ENCODE results near the gene GAS6.

Gene GAS6

DNA sequence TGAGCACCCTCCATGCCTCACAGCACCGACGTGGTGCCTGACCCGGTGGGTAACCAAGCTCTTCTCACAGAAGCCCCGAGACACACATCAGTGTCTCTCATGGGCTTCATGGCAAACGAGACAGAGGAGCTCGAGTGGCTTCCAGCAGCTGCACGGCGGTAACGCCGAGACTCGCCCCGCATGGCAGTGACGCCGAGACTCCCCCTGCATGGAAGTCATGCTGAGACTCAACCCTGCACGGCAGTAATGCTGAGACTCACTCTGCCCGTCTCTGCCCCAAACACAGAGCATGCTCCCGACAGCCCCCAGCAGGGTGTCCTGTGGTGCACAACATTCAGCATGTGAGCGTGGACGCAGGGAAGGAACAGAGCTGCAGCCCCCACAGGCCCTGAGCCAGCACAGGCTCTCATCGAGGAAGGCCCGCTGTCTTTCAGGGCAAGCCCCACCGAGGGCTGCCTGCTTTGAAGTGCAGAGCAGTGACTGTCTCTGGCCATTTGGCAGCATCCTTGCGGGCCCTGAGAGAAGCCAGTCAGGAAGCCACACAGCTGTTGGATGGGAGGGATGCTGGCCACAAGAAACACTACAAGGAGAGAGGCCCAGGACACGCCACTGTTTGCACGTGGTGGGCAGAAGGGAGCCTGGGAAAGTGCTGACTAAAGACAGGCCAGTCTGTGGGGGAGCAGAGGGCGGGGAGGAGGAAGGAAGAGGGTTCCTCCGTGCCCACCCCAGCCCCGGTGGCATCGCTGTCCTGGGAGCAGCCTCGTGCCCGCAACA, 9.5 kb downstream of the GAS6 start:
- no peak overlapping the region for H3K4me3 ChIP-seq (ENCODE audit: low read depth, low read length)
- DNase-seq (ENCODE audit: low read depth), result peak; percentile 58
- TF ChIP-seq, protein P1, sequence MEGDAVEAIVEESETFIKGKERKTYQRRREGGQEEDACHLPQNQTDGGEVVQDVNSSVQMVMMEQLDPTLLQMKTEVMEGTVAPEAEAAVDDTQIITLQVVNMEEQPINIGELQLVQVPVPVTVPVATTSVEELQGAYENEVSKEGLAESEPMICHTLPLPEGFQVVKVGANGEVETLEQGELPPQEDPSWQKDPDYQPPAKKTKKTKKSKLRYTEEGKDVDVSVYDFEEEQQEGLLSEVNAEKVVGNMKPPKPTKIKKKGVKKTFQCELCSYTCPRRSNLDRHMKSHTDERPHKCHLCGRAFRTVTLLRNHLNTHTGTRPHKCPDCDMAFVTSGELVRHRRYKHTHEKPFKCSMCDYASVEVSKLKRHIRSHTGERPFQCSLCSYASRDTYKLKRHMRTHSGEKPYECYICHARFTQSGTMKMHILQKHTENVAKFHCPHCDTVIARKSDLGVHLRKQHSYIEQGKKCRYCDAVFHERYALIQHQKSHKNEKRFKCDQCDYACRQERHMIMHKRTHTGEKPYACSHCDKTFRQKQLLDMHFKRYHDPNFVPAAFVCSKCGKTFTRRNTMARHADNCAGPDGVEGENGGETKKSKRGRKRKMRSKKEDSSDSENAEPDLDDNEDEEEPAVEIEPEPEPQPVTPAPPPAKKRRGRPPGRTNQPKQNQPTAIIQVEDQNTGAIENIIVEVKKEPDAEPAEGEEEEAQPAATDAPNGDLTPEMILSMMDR (conservative IDR thresholded peaks at IDR 0.05; ENCODE audit: low read depth, low read length), result no peak

DNA sequence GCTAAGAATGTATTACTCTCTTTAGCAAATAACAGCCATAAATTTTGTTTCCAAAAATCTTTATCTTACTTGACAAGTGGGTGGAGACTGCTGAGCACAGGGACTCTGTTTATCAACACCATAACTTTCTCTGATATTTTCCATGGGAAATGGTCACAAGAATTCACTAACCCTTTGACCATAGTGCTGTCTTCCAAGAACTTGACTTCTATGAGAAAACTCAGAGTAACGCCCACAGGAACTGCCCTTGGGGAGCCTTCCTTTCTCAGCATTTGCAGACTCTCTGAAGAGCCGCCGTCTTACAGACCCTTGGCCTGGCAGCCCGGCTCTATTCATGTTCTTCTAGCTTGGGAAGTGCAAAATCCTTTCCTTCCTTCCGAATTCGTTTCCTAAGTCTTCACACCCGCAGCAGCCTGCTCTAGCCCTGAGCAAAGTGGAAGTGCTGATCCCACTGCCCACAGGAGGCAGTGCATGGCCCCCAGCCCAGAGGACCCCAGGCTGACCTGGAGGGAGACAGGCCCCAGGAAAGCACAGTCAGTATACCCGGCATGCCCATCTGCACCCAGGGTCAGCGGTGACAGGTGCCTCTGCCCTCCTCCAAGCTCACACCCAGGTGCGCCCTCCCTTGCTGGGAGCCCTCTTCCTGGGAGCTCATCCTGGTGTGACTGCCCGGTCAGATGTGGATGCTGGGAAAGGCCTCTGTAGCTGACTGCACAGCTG, 10.2 kb downstream of the GAS6 start:
- H3K4me3 ChIP-seq (ENCODE audit: low read depth, low read length), result no peak overlapping the region
- TF ChIP-seq, protein P1 (conservative IDR thresholded peaks at IDR 0.05; ENCODE audit: low read depth, low read length), result no peak

DNA sequence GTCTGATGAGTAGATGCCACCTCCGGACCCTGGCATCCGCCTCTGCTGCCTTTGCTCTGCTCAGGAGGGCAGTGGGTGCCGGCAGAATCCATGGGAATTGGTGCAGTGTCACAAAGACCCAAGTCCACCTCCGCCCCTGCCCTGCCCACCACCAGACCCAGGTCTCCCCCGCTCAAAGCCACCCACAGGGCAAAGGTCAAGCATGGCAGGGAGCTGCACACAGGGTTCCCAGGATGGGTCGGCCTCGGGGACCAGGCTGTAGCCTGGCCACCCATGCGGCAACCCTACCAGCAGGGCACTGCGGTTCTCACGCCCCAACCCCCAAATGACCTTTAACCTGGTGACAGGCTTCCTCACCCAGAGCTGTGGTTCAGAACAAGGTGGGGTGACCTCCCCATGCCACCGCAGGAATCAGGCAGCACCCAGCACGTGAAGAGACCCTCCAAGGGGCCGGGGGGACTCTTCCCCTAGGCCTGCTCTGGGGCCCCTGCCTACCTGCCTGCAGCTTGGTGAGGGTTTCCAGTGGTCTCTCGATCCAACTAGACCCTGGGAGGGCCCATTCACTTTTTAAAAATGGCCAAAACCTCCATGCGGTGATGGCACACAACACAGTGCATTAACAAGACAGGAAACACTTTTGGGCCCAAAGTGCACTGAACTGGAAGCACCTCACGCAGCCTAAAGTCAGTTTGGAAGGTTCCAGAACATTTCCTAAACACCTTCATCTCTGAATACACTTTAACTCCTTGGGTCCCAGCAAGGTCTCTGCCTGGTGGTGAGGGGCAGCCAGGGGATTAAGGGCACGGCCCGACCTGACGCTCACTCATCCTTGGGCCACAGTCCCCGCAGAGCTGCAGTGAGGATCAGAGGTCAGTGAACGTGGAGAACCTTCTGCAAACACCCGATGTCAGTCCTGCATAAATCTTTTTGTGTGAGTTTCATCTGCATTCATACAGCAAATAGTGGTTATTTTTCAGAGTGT, 11.0 kb downstream of the GAS6 start:
- DNase-seq (ENCODE audit: low read depth), result no peak
- TF ChIP-seq, protein P1 (conservative IDR thresholded peaks at IDR 0.05; ENCODE audit: low read depth, low read length), result no peak
- H3K4me3 ChIP-seq (ENCODE audit: low read depth, low read length), result no peak overlapping the region

More for the DNA sequence above, 10.2 kb downstream of the GAS6 start:
- peak; percentile 65 for DNase-seq (ENCODE audit: low read depth)

GRCh38 chr13:113851826-113852535, 11.9 kb downstream of the GAS6 start:
- no peak for DNase-seq (ENCODE audit: low read depth)
- TF ChIP-seq, protein P1 (conservative IDR thresholded peaks at IDR 0.05; ENCODE audit: low read depth, low read length), result no peak
- no peak overlapping the region for H3K4me3 ChIP-seq (ENCODE audit: low read depth, low read length)

- TF ChIP-seq, protein P1 (conservative IDR thresholded peaks at IDR 0.05; ENCODE audit: low read depth, low read length), result no peak
- no peak overlapping the region for H3K4me3 ChIP-seq (ENCODE audit: low read depth, low read length)
- DNase-seq (ENCODE audit: low read depth), result no peak
Measured at GRCh38 chr13:113851480-113851803, 12.4 kb downstream of the GAS6 start.

GRCh38 chr13:113850722-113851479, 13.0 kb downstream of the GAS6 start:
- TF ChIP-seq, protein P1 (conservative IDR thresholded peaks at IDR 0.05; ENCODE audit: low read depth, low read length), result no peak
- no peak overlapping the region for H3K4me3 ChIP-seq (ENCODE audit: low read depth, low read length)
- DNase-seq (ENCODE audit: low read depth), result no peak

Data from choroid plexus epithelial cell (primary cell).